Naive B cell (primary cell): Measurements from ENCODE around the gene ZNF281. TPM values are rescaled to one million over a fixed set of nuclear protein-coding genes. Genes with fewer than 3 reads are reported as not detected.

Experiments used
- ATAC-seq, 2 donors: fragments of 150-1000 bp; cut with Tn5 transposase; 2 replicates each; pipeline ENCODE4 v1.10.0; 2021; ENCODE audit warnings: low read depth in 2 of 2, mild to moderate bottlenecking in 2 of 2, moderate library complexity in 2 of 2
- DNase-seq: peaks from one replicate; pipeline ENCODE4 v3.0.0; 2022
- H3K27ac Mint-ChIP-seq, 6 donors: one replicate each; pipeline ENCODE4 v1.8.0; 2020 to 2022; ENCODE audit warnings: mild to moderate bottlenecking in 6 of 6, mixed read lengths in 6 of 6, moderate library complexity in 5 of 6, inconsistent platforms in 2 of 6
- H3K27me3 Mint-ChIP-seq, 3 donors: one replicate each; pipeline ENCODE4 v1.8.0; 2021 to 2022; ENCODE audit warnings: mixed read lengths in 3 of 3, mild to moderate bottlenecking in 1 of 3
- H3K36me3 Mint-ChIP-seq, 2 donors: one replicate each; pipeline ENCODE4 v1.8.0; 2020 to 2022; ENCODE audit warnings: mixed read lengths in 2 of 2, inconsistent platforms in 1 of 2, mild to moderate bottlenecking in 1 of 2
- H3K4me1 Mint-ChIP-seq, 3 donors: one replicate each; pipeline ENCODE4 v1.8.0; 2020 to 2022; ENCODE audit warnings: mixed read lengths in 3 of 3, inconsistent platforms in 1 of 3, mild to moderate bottlenecking in 1 of 3, moderate library complexity in 1 of 3
- H3K4me3 Mint-ChIP-seq, 8 donors: one replicate each; pipeline ENCODE4 v1.8.0; 2020 to 2022; ENCODE audit warnings: mild to moderate bottlenecking in 8 of 8, mixed read lengths in 8 of 8, moderate library complexity in 8 of 8, inconsistent platforms in 2 of 8
- H3K9me3 Mint-ChIP-seq, 7 donors: one replicate each; pipeline ENCODE4 v1.8.0; 2020 to 2022; ENCODE audit warnings: mixed read lengths in 7 of 7, mild to moderate bottlenecking in 5 of 7, inconsistent platforms in 2 of 7, moderate library complexity in 1 of 7
- polyA plus RNA-seq, 6 donors: library from polyadenylated mRNA; unstranded; fragments of 300-500 nt; fragmentation: Illumina TruSeq; gene quantifications; one replicate each; pipeline ENCODE4 v1.2.3, GENCODE V29; 2021; ENCODE audit warnings: low read depth in 6 of 6

ZNF281 gene
- polyA plus RNA-seq, 6 donors from 2014 or later = 36.0 to 45.9 (median 39.9) TPM

DNA sequence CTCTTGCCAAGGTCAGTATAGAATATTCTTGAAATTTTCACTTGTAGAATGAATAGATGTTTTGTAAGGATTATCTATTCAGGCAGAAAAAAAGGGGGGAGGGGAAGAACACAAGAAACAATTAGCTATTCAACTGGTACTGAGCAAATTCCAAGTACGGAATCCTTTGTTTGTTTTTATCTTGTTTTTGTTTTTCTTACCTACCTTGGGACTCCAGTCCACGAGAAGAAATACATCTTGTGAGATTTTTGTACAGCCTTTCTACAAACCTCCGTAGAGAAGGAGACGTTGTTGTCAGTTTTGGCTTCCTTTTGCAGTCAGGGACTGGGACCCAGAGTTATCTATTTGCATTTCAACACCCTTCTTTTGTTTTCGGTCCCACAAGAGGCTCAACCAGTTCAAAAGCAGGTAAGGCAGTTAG is 36.0 kb downstream of the ZNF281 start:
- Mint-ChIP-seq H3K4me3 (no peak overlapping the region), H3K27me3 (no peaks in the 10 kb centered on the region), H3K4me1 (peaks cover 0 to 10% (median 0%) of the 10 kb centered on the region in 3 donors), H3K36me3 (peaks cover 0 to 6% of the 10 kb centered on the region in 2 donors), H3K9me3 (peaks cover 0 to 6% (median 0%) of the 10 kb centered on the region in 7 donors), H3K27ac (no peak overlapping the region)
- no peak for ATAC-seq
- no peak for DNase-seq

DNA sequence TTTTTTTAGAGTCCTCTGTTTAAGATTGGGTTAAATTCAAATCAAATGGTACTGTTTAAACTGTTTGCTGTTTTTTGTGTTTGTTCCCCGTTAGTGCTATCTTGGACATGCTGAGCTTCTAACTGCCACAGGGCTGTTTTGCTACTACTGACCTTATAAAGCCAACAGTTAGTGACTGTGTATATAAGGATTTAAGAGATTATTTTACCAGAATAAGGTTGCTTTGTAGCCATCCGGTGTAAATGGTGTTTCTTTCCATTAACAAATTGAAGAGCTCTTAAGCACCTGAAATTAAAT is 37.0 kb downstream of the ZNF281 start:
- DNase-seq = no peak
- Mint-ChIP-seq H3K9me3 (peaks cover 0 to 6% (median 0%) of the 10 kb centered on the region in 7 donors), H3K4me3 (no peak overlapping the region), H3K27ac (no peak overlapping the region), H3K36me3 (peaks cover 6% of the 10 kb centered on the region in 2 donors), H3K27me3 (no peaks in the 10 kb centered on the region), H3K4me1 (peaks cover 0 to 7% (median 0%) of the 10 kb centered on the region in 3 donors)
- ATAC-seq = no peak

DNA sequence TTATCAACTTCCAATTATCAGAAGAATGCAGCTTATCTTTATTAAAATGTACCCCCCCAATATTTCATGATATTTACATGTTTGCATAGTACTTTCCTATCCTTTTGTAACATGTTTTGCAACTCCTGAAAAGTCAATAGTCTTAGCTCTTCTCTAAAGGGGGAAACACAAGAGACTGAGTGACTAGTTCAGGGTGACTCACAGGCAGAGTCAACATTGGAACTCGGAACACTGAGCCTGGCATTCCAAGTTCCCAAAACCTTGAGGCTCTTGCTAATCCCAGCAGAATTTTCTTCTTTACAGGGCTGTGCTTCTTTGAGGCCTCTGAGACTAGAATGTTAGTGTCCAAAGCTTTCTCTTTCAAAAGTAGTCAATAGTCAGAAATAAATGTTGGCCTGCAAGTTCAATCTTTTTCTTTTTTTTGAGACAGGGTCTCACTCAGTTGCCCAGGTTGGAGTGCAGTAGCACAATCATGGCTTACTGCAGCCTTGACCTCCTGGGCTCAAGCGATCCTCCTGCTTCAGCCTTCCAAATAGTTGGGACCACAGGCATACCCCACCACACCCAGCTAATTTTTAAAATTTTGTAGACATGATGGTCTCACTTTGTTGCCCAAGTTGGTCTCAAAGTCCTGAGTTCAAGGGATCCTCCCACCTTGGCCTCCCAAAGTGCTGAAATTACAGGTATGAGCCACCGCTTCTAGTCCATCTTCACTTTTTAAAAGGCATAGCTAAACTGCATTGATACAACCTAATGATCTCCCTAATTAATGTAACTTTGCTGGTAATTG is 37.5 kb downstream of the ZNF281 start:
- no peaks in the 10 kb centered on the region for H3K27me3 Mint-ChIP-seq
- H3K36me3 Mint-ChIP-seq = peaks cover 6 to 8% of the 10 kb centered on the region in 2 donors
- no peak overlapping the region for H3K27ac Mint-ChIP-seq
- H3K9me3 Mint-ChIP-seq = peaks cover 0 to 6% (median 0%) of the 10 kb centered on the region in 7 donors
- ATAC-seq (no peak), DNase-seq (no peak)
- H3K4me3 Mint-ChIP-seq = no peak overlapping the region
- H3K4me1 Mint-ChIP-seq = peaks cover 0 to 5% (median 0%) of the 10 kb centered on the region in 3 donors

DNA sequence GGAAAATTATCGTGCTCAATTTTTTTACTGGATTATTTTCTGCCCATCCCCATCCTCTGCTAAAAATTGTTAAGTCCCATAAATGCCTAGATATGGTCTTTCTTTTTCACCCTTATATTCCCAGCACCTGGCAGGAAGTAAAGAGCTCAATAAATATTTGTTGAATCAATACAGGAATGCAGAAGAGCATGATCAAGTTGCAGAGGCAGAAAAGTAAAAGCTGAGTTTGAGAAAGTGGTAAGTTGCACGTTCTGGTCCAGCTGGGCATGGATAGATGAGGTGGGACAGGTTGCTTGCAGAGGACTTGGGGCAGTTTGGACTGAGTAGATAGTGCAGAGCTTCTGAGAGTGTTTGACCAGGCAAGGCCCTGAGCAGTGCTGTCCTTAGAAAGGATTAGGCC is 40.1 kb downstream of the ZNF281 start:
- H3K9me3 Mint-ChIP-seq = no peaks in the 10 kb centered on the region
- H3K36me3 Mint-ChIP-seq = peaks cover 8 to 19% of the 10 kb centered on the region in 2 donors
- H3K27me3 Mint-ChIP-seq = no peaks in the 10 kb centered on the region
- H3K27ac Mint-ChIP-seq = no peak overlapping the region
- H3K4me1 Mint-ChIP-seq = peaks cover 0 to 3% (median 0%) of the 10 kb centered on the region in 3 donors
- H3K4me3 Mint-ChIP-seq = no peak overlapping the region
- no peak for ATAC-seq
- DNase-seq = no peak

DNA sequence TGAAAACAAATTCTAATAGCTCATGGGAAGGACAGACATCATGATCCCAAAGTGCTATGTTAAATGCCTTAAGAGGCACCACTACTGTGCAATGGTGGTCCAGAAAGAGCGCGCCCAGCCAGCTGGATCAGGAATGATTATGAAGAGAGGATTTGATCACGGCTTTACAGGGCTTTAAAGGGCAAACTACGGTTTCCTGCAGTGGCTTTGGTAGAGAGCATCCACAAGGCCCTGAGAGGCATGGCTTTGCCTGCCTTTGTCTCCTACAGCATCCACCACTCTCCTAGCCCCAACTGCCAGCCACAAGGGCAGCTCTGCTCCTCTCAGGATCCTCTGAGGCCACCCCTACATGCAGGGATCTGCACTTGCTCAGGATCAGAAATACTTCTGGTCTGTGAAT is 40.7 kb downstream of the ZNF281 start:
- Mint-ChIP-seq H3K4me1 (peaks cover 0 to 5% (median 3%) of the 10 kb centered on the region in 3 donors), H3K4me3 (no peak overlapping the region), H3K9me3 (no peaks in the 10 kb centered on the region), H3K36me3 (peaks cover 8 to 19% of the 10 kb centered on the region in 2 donors), H3K27ac (no peak overlapping the region), H3K27me3 (no peaks in the 10 kb centered on the region)
- DNase-seq (no peak), ATAC-seq (no peak)

DNA sequence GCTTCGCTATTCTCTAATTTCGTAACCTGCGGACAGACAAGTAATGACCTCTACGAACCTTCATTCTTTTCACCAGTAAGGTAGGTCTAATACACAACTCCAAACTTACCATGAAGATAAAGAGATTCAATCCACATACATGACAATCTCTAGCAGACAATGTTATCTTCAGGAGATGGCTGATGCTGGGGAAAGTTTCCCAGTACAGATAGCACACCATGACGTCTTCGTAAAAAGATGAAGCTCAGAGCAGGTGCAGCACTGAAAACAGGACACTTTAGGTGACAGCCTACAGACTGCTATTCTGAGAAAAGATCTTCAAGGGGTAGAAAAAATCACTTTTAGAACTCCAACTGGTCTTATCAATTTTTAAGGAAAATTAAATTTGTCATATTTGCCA is 41.3 kb downstream of the ZNF281 start:
- H3K36me3 Mint-ChIP-seq = peaks cover 8 to 19% of the 10 kb centered on the region in 2 donors
- ATAC-seq = no peak

DNA sequence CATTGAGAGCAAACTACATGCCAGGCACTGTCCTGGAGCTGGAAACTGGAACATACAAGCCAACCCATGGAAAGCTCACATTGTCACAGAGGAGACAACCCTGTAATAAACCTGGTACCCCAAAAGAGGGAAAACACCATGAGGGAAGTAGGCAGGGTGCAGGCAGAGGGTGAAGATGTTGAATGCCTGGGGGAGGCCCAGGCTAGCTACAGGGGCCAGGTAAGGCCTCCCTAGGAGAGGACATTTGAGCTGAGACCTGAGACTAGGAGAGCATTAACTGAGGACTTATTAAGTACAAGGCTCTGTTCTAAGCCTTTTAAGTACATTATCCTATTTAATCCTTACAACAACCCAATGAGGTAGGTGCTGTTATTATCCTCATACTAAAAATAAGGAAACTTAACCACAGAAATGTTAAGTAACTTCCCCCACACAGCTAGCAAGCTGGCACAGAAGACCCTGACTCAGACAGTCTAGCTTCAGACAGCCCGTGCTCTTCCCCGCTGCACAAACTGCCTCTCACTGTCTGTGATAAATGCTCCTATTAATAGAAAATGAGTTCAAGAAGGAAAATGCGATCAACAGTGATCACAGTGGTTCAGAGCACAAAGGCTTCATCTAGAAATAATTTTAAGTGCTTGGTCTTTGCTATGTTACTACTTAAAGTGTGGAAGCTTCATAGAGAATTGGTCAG is 41.8 kb downstream of the ZNF281 start:
- no peaks in the 10 kb centered on the region for H3K27me3 Mint-ChIP-seq
- peaks cover 8 to 19% of the 10 kb centered on the region in 2 donors for H3K36me3 Mint-ChIP-seq
- no peak for ATAC-seq
- peaks cover 7 to 13% (median 13%) of the 10 kb centered on the region in 3 donors for H3K4me1 Mint-ChIP-seq
- H3K27ac Mint-ChIP-seq = no peak overlapping the region
- DNase-seq = no peak
- no peak overlapping the region for H3K4me3 Mint-ChIP-seq
- no peaks in the 10 kb centered on the region for H3K9me3 Mint-ChIP-seq

More for the DNA sequence above, 41.3 kb downstream of the ZNF281 start:
- Mint-ChIP-seq H3K4me1 (peaks cover 2 to 8% (median 8%) of the 10 kb centered on the region in 3 donors), H3K27me3 (no peaks in the 10 kb centered on the region), H3K27ac (no peak overlapping the region), H3K4me3 (no peak overlapping the region), H3K9me3 (no peaks in the 10 kb centered on the region)
- DNase-seq = no peak

DNA sequence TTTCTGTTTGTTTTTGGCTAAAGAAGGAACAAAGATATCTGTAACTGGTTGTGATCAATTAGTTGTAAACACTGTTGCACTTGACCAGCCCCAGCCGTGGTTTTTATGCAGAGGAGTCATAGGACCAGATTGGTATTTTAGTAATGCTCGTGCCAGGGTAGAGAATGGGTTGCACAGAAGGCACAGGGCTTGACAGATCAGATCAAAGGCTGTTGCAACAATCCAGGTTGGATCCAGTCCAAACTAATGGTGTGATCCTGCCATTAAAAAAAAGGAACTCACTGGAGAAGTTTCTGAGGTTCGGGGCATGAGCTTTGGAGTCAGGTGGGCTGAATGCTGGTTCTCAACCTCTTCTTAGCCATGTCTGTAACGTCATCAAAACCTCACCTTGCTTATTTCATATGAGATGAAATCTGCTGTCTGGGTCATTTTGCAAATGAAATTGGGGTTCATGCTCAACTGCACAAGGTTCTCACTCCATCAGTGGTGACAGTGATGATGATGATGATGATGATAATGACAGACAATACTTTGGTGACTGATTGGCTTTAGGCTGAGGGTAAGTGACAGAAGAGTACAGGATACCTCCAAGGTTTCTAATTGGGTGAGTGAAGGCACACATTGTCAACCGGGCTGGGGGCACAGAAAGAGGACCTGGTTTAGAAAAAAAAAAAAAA is 43.1 kb downstream of the ZNF281 start:
- no peak for DNase-seq

DNA sequence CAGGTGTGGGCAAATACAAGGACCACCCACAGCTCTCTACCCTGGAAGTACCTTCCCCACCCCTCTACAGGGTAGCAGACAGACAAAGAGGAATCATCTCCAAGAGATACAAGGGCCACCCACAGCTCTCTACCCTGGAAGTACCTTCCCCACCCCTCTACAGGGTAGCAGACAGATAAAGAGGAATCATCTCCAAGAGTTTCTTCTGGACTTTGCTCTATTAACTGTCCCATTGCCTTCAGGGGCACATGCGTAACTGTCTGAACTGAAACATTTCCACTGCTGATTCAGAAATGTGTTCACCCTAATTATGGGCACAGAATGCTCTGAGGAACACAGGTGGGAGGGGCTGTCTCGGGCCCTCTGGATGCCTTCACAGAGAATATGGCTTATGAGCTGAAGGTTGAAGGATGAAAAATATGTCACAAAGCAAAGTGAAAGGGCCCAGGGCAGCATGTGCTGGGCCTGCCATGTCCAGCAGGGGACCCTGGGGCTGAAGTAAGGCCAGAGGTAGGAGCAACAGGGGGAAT is 43.9 kb downstream of the ZNF281 start:
- Mint-ChIP-seq H3K4me3 (no peak overlapping the region), H3K9me3 (no peaks in the 10 kb centered on the region), H3K27me3 (no peaks in the 10 kb centered on the region), H3K27ac (peak overlapping the region in 1 of 6 donors; percentile 22), H3K36me3 (peaks cover 8 to 19% of the 10 kb centered on the region in 2 donors), H3K4me1 (peaks cover 11 to 17% (median 14%) of the 10 kb centered on the region in 3 donors)
- ATAC-seq (no peak), DNase-seq (no peak)

More for the DNA sequence above, 43.1 kb downstream of the ZNF281 start:
- ATAC-seq = no peak
- Mint-ChIP-seq H3K27me3 (no peaks in the 10 kb centered on the region), H3K36me3 (peaks cover 8 to 19% of the 10 kb centered on the region in 2 donors), H3K9me3 (no peaks in the 10 kb centered on the region), H3K4me1 (peaks cover 11 to 17% (median 14%) of the 10 kb centered on the region in 3 donors), H3K27ac (no peak overlapping the region), H3K4me3 (no peak overlapping the region)

DNA sequence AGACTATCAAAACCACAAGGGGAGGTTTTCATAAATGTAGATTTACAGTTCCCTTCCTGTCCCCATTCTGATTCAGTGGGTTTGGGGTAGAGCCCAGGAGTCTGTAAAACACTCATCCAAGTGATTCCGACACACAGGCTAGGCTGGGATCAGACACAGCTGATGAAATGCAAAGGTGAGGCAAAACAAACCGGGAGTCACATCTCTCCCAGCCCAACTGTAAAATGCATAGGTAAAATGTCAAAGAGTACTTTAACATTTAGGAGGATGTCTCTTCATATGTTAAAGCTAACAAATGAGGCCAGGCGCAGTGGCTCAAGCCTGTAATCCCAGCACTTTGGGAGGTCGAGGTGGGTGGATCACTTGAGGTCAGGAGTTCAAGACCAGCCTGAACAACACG is 45.0 kb downstream of the ZNF281 start:
- H3K9me3 Mint-ChIP-seq = no peaks in the 10 kb centered on the region
- ATAC-seq = no peak
- peaks cover 8 to 17% of the 10 kb centered on the region in 2 donors for H3K36me3 Mint-ChIP-seq
- H3K27me3 Mint-ChIP-seq = no peaks in the 10 kb centered on the region
- H3K27ac Mint-ChIP-seq = no peak overlapping the region
- H3K4me1 Mint-ChIP-seq = peaks cover 11 to 17% (median 14%) of the 10 kb centered on the region in 3 donors
- DNase-seq = no peak
- H3K4me3 Mint-ChIP-seq = no peak overlapping the region

DNA sequence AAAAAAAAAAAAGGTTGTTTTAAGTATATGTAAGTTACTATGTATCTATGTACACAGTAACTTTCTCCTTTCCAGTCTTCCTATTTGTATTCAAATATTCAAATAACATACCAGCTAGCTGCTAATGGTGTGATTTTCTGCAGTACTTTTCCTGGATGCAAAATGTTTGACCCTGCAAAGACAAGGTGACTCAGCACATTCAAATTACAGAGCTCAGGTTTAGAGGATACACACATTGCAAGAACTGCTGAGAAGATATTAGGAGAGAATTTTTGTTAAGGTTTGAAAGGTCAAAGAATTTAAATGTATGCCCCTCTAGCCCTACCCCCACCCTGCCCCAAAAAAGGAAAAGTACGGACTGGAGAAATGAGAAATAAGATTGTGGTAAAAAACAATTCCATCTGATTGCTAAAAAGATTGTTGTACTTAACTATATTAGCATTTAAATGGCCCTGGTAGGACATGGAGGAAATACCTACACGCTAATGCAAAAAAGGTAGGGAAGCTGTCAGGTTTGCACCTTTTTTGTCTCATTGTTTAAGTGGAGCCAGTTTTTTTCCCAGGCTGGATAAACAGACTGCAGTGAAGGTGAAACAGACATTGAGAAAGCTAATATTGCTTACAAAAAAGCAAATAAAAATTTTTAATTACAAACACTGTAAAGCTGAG is 45.6 kb downstream of the ZNF281 start:
- DNase-seq (no peak), ATAC-seq (no peak)
- Mint-ChIP-seq H3K4me1 (peaks cover 11 to 17% (median 14%) of the 10 kb centered on the region in 3 donors), H3K27ac (no peak overlapping the region), H3K27me3 (no peaks in the 10 kb centered on the region), H3K36me3 (peaks cover 8 to 13% of the 10 kb centered on the region in 2 donors), H3K4me3 (no peak overlapping the region), H3K9me3 (no peaks in the 10 kb centered on the region)

DNA sequence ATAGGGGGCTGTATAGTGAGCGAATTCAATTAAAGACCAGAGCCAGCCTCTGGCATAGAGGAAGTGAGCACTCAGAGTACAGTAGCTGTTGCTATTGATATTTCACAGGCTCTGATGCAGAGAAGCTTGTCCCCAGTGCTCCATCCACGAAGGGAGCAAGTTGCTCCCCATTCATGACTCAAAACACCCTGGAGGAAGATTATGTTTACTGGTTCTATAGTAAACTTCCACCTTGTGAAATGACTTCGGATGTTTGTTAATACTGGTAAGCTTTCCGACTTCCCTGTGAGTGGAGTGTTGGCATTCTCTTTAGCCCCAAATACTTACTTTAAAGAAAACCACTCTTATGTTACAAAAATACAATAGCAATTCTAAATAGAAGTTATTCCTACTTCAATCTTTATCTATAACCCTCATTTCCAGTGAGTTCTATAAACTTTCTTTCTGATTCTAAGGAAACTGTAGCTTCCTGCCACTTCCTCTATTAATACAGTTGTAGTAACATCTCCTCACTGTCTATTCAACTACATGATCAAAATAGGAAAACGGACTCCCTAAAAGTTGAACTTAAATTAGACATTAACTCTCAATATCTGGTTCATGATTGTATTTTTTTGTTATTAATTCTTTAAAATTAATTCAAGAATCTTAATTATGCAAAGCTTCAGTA is 46.4 kb downstream of the ZNF281 start:
- Mint-ChIP-seq H3K9me3 (no peaks in the 10 kb centered on the region), H3K4me1 (peaks cover 11 to 17% (median 14%) of the 10 kb centered on the region in 3 donors), H3K4me3 (peak overlapping the region in 4 of 8 donors; percentile 13 to 37 (median 26)), H3K27ac (no peak overlapping the region), H3K36me3 (peaks cover 8 to 13% of the 10 kb centered on the region in 2 donors), H3K27me3 (no peaks in the 10 kb centered on the region)
- DNase-seq (no peak), ATAC-seq (peak; percentile 78 to 85)
